GM12873 (cell line): ENCODE results near the gene C5orf58.

Source experiments
- CTCF ChIP-seq: IDR thresholded peaks from 2 replicates; pipeline ENCODE4 v1.5.1; 2012; ENCODE audit warnings: low read depth, mild to moderate bottlenecking, moderate library complexity, low read length, control low read depth; ENCODE audit not compliant: insufficient read depth; ENCODE audit errors: missing control alignments

Gene C5orf58

GRCh38 chr5:170268153-170268689 lies 35.4 kb downstream of the C5orf58 start:
- TF ChIP-seq CTCF, result no peak

GRCh38 chr5:170268884-170269283 lies 36.1 kb downstream of the C5orf58 start:
- TF ChIP-seq CTCF, result no peak

DNA sequence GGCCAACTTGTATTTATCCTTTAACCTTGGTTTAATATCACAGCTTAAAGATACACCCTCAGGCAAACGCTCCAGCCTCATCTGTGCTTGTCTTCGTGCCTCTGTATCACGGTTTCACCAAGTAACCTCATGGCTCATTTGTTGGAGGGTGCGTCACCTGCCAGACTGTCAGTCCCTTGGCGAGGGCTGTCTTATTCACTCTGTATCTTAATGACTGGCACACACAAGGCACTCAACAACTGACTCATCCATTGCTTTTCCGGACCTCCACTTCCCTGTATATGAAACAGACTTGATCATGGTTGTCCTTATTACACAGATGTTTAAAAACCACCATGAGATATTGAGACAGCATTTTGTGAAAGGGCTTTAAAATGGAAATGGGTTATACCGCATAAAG lies 36.8 kb downstream of the C5orf58 start:
- no peak for TF ChIP-seq CTCF

GRCh38 chr5:170270293-170271069 lies 37.7 kb downstream of the C5orf58 start:
- TF ChIP-seq CTCF, result no peak

GRCh38 chr5:170273968-170274710 lies 41.4 kb downstream of the C5orf58 start:
- TF ChIP-seq CTCF, result peak; percentile 43

- no peak for TF ChIP-seq CTCF
Measured at GRCh38 chr5:170275376-170275994, 42.7 kb downstream of the C5orf58 start.

- TF ChIP-seq CTCF, result no peak
Measured at GRCh38 chr5:170276140-170276539, 43.4 kb downstream of the C5orf58 start.
